Measurements from ENCODE around the gene CIC. TPM values are rescaled to one million over a fixed set of nuclear protein-coding genes. Genes with fewer than 3 reads are reported as not detected.

Gene CIC
- total RNA-seq, 3 donors from 2014 or later (not counting 1 experiment from before 2014, with no cell fraction given), result 95.4 to 121 (median 108) TPM

GRCh38 chr19:42332059-42332458, 63.0 kb downstream of the CIC start:
- H3K27ac Mint-ChIP-seq, result no peak overlapping the region
- no peak for DNase-seq
- no peaks in the 10 kb centered on the region for H3K36me3 ChIP-seq (ENCODE audit: control insufficient read depth, insufficient read depth, low read length)
- no peaks in the 10 kb centered on the region for H3K27me3 Mint-ChIP-seq (ENCODE audit: low read depth in 2 of 2)
- H3K36me3 Mint-ChIP-seq, result no peaks in the 10 kb centered on the region
- ATAC-seq, result no peak
- TF ChIP-seq, protein P1, sequence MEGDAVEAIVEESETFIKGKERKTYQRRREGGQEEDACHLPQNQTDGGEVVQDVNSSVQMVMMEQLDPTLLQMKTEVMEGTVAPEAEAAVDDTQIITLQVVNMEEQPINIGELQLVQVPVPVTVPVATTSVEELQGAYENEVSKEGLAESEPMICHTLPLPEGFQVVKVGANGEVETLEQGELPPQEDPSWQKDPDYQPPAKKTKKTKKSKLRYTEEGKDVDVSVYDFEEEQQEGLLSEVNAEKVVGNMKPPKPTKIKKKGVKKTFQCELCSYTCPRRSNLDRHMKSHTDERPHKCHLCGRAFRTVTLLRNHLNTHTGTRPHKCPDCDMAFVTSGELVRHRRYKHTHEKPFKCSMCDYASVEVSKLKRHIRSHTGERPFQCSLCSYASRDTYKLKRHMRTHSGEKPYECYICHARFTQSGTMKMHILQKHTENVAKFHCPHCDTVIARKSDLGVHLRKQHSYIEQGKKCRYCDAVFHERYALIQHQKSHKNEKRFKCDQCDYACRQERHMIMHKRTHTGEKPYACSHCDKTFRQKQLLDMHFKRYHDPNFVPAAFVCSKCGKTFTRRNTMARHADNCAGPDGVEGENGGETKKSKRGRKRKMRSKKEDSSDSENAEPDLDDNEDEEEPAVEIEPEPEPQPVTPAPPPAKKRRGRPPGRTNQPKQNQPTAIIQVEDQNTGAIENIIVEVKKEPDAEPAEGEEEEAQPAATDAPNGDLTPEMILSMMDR (IDR thresholded peaks at IDR 0.05), result no peak
- intact Hi-C loops (cut with micrococcal nuclease), result no loop called here
- peaks cover 5 to 10% of the 10 kb centered on the region in 2 donors for H3K4me1 Mint-ChIP-seq
- H3K4me3 Mint-ChIP-seq, result no peak overlapping the region
- WGBS (ENCODE audit: insufficient coverage), result 87% methylated on average over 3 of the region's 6 CpGs
- H3K27ac ChIP-seq (ENCODE audit: low read length), result no peak overlapping the region
- H3K27me3 ChIP-seq (ENCODE audit: control insufficient read depth, insufficient read depth, low read length), result no peaks in the 10 kb centered on the region
- H3K4me3 ChIP-seq (ENCODE audit: low read length), result no peak overlapping the region
- no peaks in the 10 kb centered on the region for H3K9me3 Mint-ChIP-seq
- no peaks in the 10 kb centered on the region for H3K4me1 ChIP-seq (ENCODE audit: control insufficient read depth, insufficient read depth, low read length)
- H3K9me3 ChIP-seq (ENCODE audit: control insufficient read depth, insufficient read depth, low read length), result no peaks in the 10 kb centered on the region

DNA sequence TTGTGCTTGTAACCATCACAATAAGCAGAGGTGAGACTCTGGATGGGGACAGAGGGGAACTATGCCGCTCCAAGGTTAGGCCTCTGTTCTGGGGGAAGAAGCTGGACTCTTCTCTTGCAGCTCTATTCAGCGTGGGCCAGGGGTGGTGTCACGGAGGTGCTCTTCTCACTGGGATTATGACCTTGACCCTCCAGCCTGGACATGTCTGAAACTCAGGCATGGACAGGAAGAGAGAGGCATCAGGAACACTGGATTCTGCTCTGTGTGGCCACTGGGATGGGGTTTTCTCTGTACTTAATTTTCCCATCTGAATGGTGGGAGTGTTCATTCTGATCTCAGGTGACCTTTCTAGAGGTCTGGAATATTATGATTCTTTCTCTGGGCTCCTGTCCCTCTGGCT, 64.0 kb downstream of the CIC start:
- Mint-ChIP-seq H3K4me1 (peaks cover 0 to 6% of the 10 kb centered on the region in 2 donors), H3K27ac (no peak overlapping the region), H3K4me3 (no peak overlapping the region), H3K27me3 (ENCODE audit: low read depth in 2 of 2) (no peaks in the 10 kb centered on the region), H3K36me3 (no peaks in the 10 kb centered on the region), H3K9me3 (no peaks in the 10 kb centered on the region)
- intact Hi-C loops (cut with micrococcal nuclease), result no loop called here
- no peak overlapping the region for H3K4me3 ChIP-seq (ENCODE audit: low read length)
- TF ChIP-seq, protein P1 (IDR thresholded peaks at IDR 0.05), result no peak
- H3K36me3 ChIP-seq (ENCODE audit: control insufficient read depth, insufficient read depth, low read length), result no peaks in the 10 kb centered on the region
- H3K27me3 ChIP-seq (ENCODE audit: control insufficient read depth, insufficient read depth, low read length), result no peaks in the 10 kb centered on the region
- ATAC-seq (no peak), DNase-seq (no peak)
- no peak overlapping the region for H3K27ac ChIP-seq (ENCODE audit: low read length)
- H3K9me3 ChIP-seq (ENCODE audit: control insufficient read depth, insufficient read depth, low read length), result no peaks in the 10 kb centered on the region
- 93% methylated on average over 3 of the region's 3 CpGs for WGBS (ENCODE audit: insufficient coverage)
- no peaks in the 10 kb centered on the region for H3K4me1 ChIP-seq (ENCODE audit: control insufficient read depth, insufficient read depth, low read length)

DNA sequence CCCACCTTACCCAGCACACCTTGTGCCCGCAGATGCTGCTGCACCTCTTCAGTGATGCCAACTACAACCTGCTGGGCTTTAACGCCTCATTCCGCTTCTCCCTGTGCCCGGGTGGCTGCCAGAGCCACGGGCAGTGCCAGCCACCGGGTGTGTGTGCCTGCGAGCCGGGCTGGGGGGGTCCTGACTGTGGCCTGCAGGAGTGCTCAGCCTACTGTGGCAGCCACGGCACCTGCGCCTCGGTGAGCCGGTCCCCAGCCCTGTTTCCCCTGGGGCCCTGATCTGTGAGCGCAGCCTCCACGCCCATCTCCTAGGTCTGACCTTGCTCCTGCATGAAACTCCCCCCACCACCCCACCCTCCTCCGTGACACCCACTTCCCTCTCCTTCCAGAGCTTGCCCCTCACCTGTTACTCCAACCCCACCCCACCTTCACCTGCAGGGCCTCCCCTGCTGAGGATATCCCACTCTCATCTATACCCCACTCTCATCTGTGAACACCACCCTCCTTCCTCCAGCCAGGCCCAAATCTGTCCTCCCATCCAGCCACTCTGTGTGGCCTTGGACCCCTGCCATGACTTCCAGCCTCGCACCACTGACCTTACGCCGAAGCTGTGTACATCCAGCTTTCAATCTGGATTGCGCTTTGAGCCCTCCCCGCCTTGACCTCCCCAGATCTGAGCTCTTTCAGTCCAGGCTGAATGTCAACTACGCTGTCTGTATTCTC, 65.1 kb downstream of the CIC start:
- ATAC-seq, result no peak

More for the DNA sequence above, 65.1 kb downstream of the CIC start:
- intact Hi-C loops (cut with micrococcal nuclease), result no loop called here
- Mint-ChIP-seq H3K4me1 (peaks cover 0 to 2% of the 10 kb centered on the region in 2 donors), H3K36me3 (no peaks in the 10 kb centered on the region), H3K4me3 (no peak overlapping the region), H3K9me3 (no peaks in the 10 kb centered on the region), H3K27me3 (ENCODE audit: low read depth in 2 of 2) (no peaks in the 10 kb centered on the region), H3K27ac (no peak overlapping the region)
- Histone ChIP-seq H3K27me3 (ENCODE audit: control insufficient read depth, insufficient read depth, low read length) (no peaks in the 10 kb centered on the region), H3K27ac (ENCODE audit: low read length) (no peak overlapping the region), H3K4me3 (ENCODE audit: low read length) (no peak overlapping the region), H3K4me1 (ENCODE audit: control insufficient read depth, insufficient read depth, low read length) (no peaks in the 10 kb centered on the region), H3K36me3 (ENCODE audit: control insufficient read depth, insufficient read depth, low read length) (no peaks in the 10 kb centered on the region), H3K9me3 (ENCODE audit: control insufficient read depth, insufficient read depth, low read length) (no peaks in the 10 kb centered on the region)
- TF ChIP-seq, protein P1 (IDR thresholded peaks at IDR 0.05), result no peak
- DNase-seq, result no peak
- 91% methylated on average over 21 of the region's 21 CpGs for WGBS (ENCODE audit: insufficient coverage)
